Limb (tissue), 2 donors: Measurements from ENCODE around the gene NAT14.
"Not testable (repeated sequence)": the region's sequence is repeated elsewhere in the genome, so short reads cannot be mapped to it uniquely, and the experiment has no call there.

ENCODE experiments used
- DNase-seq, 2 donors: peaks; one replicate each; pipeline ENCODE4 v3.0.0-alpha.2; 2016; ENCODE audit errors: extremely low spot score in 2 of 2

The NAT14 gene

GRCh38 chr19:55486971-55487923, 2.3 kb downstream of the NAT14 start:
- DNase-seq, result peak; percentile 80 to 86

- DNase-seq, result peak in 1 of 2 donors; percentile 70
These were observed 3.1 kb downstream of the NAT14 start, which contains the start of gene SSC5D for GRCh38 chr19:55487924-55488687. Gene SSC5D, plus strand, starts transcription at chr19:55488436. Its CDS starts 154 bp downstream, at chr19:55488590.

- no peak for DNase-seq
These were observed 4.2 kb downstream of the NAT14 start for GRCh38 chr19:55488986-55489710.

- no peak for DNase-seq
These were observed 4.9 kb downstream of the NAT14 start for GRCh38 chr19:55489711-55490477.

- no peak for DNase-seq
These were observed 5.8 kb downstream of the NAT14 start for GRCh38 chr19:55490478-55491432.

- no peak for DNase-seq
These were observed 6.8 kb downstream of the NAT14 start for GRCh38 chr19:55491546-55492360.

GRCh38 chr19:55492362-55492944, 7.5 kb downstream of the NAT14 start:
- no peak for DNase-seq

- no peak for DNase-seq
These were observed 8.2 kb downstream of the NAT14 start for GRCh38 chr19:55493052-55493644.

- DNase-seq, result no peak
These were observed 8.7 kb downstream of the NAT14 start for GRCh38 chr19:55493645-55494171.

GRCh38 chr19:55494172-55494761, 9.3 kb downstream of the NAT14 start:
- DNase-seq, result no peak

GRCh38 chr19:55495646-55496349, 10.8 kb downstream of the NAT14 start:
- no peak for DNase-seq

- DNase-seq, result not testable (repeated sequence)
These were observed 11.8 kb downstream of the NAT14 start for GRCh38 chr19:55496820-55497219.

GRCh38 chr19:55497763-55498162, 12.8 kb downstream of the NAT14 start:
- DNase-seq, result no peak

- DNase-seq, result no peak
These were observed 13.4 kb downstream of the NAT14 start for GRCh38 chr19:55498246-55498840.

- no peak for DNase-seq
These were observed 15.5 kb downstream of the NAT14 start for GRCh38 chr19:55500368-55500952.
